ENCODE data around the gene ARL4D.

DNA sequence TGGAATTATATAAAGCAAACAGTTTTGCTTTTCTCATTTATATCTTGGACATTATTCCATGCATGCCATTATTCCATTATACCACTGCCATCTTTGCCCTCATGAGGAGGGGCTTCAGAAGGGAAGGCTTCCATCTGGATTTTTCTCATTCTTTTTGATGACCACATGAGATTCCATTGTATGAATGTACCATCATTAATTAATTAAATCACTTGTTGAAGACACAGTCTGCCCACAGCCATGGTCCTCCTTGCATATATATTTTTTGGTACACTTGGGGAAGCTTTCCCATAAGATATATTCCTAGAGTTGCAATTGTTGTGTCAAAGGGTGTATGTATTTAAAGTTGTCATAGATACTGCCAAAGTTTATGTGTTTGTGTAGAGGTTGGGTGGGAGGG lies 7.1 kb downstream of the ARL4D start:
- TF ChIP-seq, protein P1, sequence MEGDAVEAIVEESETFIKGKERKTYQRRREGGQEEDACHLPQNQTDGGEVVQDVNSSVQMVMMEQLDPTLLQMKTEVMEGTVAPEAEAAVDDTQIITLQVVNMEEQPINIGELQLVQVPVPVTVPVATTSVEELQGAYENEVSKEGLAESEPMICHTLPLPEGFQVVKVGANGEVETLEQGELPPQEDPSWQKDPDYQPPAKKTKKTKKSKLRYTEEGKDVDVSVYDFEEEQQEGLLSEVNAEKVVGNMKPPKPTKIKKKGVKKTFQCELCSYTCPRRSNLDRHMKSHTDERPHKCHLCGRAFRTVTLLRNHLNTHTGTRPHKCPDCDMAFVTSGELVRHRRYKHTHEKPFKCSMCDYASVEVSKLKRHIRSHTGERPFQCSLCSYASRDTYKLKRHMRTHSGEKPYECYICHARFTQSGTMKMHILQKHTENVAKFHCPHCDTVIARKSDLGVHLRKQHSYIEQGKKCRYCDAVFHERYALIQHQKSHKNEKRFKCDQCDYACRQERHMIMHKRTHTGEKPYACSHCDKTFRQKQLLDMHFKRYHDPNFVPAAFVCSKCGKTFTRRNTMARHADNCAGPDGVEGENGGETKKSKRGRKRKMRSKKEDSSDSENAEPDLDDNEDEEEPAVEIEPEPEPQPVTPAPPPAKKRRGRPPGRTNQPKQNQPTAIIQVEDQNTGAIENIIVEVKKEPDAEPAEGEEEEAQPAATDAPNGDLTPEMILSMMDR (IDR thresholded peaks at IDR 0.05 in 2 of 3, conservative IDR thresholded peaks at IDR 0.05 in 1 of 3; ENCODE audit: borderline replicate concordance in 1 of 3, insufficient read depth in 1 of 3, low read depth in 2 of 3, low read length in 2 of 3), result no peak
- TF ChIP-seq SIN3A (IDR thresholded peaks at IDR 0.05; ENCODE audit: low read depth) (no peak), EZH2phosphoT487 (IDR thresholded peaks at IDR 0.05; ENCODE audit: borderline replicate concordance) (no peak), ZNF274 (IDR thresholded peaks at IDR 0.05; ENCODE audit: low read depth, low read length) (no peak), EZH2 (IDR thresholded peaks at IDR 0.05) (no peak), POLR2AphosphoS5 (IDR thresholded peaks at IDR 0.05; ENCODE audit: low read depth, low read length) (no peak), JUND (IDR thresholded peaks at IDR 0.05) (no peak)
- TF ChIP-seq, protein P2, sequence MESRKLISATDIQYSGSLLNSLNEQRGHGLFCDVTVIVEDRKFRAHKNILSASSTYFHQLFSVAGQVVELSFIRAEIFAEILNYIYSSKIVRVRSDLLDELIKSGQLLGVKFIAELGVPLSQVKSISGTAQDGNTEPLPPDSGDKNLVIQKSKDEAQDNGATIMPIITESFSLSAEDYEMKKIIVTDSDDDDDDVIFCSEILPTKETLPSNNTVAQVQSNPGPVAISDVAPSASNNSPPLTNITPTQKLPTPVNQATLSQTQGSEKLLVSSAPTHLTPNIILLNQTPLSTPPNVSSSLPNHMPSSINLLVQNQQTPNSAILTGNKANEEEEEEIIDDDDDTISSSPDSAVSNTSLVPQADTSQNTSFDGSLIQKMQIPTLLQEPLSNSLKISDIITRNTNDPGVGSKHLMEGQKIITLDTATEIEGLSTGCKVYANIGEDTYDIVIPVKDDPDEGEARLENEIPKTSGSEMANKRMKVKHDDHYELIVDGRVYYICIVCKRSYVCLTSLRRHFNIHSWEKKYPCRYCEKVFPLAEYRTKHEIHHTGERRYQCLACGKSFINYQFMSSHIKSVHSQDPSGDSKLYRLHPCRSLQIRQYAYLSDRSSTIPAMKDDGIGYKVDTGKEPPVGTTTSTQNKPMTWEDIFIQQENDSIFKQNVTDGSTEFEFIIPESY (IDR thresholded peaks at IDR 0.05; ENCODE audit: extremely low read depth, insufficient replicate concordance, low read length), result no peak

Data from HCT116 (cell line).